Pons (tissue), 1 donor: ENCODE results near the gene DLG3.
"Not testable (repeated sequence)": the region's sequence is repeated elsewhere in the genome, so short reads cannot be mapped to it uniquely, and the experiment has no call there.

Experiments used
- DNase-seq: peaks from one replicate; pipeline ENCODE4 v3.0.0-alpha.2; 2016; ENCODE audit warnings: low spot score

Gene DLG3

GRCh38 chrX:70444326-70444945 lies at the start of gene DLG3:
TSS of gene DLG3 (plus strand) at chrX:70444835. CDS start at chrX:70445202, 367 bp downstream.
- DNase-seq: peak; percentile 59

- peak; percentile 1 for DNase-seq
Observed at GRCh38 chrX:70398899-70399298, 45.7 kb upstream of the DLG3 start.

DNA sequence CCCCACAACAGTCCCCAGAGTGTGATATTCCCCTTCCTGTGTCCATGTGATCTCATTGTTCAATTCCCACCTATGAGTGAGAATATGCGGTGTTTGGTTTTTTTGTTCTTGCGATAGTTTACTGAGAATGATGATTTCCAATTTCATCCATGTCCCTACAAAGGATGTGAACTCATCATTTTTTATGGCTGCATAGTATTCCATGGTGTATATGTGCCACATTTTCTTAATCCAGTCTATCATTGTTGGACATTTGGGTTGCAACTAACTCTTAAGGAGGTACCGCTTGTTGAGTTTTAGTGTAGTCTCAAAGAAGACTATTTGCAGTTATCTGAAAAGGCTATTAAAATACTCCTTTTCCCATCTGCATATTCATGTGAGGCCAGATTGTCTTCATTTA lies 44.5 kb upstream of the DLG3 start:
- DNase-seq: not testable (repeated sequence)

DNA sequence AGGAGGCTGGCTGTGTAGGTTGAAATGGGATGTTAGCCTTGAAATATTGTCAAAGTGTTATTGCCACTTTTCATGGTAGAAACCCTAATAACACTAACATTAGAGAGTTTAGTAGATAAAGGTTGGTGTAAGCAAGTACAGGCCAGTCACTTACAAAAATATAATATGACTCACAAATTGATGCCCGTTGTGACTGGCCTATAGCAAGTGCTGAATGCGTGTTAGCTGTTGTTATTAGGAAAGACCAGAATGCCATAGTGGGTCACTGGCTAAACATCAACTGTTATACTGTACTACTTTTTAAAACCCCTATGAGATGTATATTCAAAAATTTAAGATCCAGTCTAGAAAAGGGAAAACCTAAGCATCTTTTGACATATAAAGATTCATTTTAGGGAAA lies 41.9 kb upstream of the DLG3 start:
- no peak for DNase-seq

DNA sequence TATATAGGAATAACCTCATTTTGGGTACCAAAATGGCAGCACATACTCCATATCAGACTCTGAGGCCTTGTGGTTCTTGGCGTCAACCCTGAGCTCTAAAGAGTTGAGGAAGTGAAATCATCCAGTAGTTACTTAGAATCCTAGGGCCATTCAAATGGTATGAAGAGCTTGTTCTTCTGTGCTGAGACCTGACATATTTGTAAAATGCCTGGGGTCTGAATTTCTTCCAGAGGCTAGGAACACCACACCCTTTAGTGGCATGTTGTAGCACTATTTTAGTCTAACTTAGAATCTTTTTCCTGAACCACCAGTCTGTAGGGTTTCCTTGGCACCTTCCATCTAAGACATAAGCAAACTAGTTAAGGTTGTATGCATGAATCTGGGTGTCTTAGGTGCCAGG lies 39.6 kb upstream of the DLG3 start:
- DNase-seq: no peak

- no peak for DNase-seq
Observed at GRCh38 chrX:70410921-70411320, 33.7 kb upstream of the DLG3 start.

- no peak for DNase-seq
Observed at GRCh38 chrX:70411475-70411874, 33.2 kb upstream of the DLG3 start.

GRCh38 chrX:70421618-70422017 lies 23.0 kb upstream of the DLG3 start:
- DNase-seq: peak; percentile 54

DNA sequence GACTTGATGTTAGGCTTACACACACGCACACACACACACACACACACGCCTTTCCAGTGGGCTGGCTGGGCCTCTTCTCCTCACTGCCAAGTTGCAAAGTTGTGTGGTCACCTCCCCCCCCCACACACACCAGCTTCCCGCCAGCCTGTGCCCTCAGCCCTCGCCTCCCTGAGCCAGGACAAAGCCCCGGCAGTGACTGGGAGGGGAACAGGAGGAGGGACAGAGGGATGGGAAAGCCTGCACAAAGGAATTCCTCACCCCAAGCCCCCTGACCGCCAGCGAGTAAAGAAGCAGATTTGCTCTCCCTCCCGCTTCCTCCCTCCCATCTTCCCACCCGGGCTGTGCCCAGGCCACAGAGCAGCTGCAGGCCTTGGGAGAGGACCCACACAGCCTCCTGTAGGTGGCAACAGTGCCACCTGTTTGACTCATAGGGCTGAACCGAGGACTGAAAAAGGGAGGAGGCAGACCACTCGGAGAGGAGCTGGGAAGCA lies 21.7 kb upstream of the DLG3 start, which contains the start of gene GDPD2:
TSS of gene GDPD2 (plus strand) at position 464 of the 491 bp plus-strand sequence. CDS start 1,671 bp downstream, outside the sequence.
- DNase-seq: no peak

DNA sequence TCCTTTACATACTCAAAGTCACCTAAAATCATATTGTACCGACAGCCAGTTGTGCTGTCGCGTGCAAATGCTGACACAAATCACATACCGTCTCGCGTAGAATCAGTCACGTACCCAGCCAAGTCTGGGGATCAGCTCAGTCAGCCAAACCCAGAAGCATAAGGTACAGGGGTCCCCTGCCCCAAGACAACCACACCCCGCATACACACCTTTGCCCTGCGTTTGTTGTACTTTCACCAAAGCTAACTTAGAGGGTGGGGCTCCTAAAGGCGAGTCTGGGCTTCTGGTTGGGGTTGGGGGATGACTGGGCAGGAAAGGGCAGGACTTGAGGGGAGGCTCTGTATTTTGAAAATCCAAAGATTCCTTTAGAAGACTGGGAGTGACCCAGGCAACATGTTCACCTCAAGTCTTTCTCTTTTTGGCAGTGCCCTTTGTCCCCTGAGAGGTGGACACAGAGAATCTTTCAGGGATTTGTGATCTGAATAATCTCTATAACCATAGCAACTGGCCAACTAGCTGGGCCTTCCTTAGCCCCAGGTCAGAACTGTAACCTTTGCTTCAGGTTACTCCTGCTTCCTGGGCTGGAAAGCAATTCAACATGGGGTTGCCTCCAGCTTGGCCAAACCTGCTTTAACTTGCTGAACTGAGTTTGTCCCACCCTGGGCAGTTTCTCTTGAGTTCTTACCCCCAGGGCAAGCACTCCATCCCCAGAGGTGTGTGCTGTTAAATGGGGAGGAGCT lies 20.5 kb upstream of the DLG3 start:
- DNase-seq: no peak

DNA sequence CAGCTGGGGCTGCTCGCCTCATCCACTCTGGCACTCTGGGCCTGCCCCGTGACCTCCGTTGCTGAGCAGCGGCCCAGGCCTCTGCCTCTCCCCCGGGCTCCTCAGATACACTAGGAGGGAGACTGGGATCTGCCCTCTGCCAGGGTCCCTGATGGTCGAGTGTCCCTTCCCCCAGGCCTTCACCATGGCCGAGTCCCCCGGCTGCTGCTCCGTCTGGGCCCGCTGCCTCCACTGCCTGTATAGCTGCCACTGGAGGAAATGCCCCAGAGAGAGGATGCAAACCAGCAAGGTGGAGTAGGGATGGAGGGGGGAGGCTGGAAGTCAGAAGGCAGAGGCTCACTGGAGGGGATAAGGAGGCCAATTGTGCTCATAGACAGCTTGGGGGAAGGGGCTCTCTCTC lies 19.8 kb upstream of the DLG3 start:
- DNase-seq: no peak

DNA sequence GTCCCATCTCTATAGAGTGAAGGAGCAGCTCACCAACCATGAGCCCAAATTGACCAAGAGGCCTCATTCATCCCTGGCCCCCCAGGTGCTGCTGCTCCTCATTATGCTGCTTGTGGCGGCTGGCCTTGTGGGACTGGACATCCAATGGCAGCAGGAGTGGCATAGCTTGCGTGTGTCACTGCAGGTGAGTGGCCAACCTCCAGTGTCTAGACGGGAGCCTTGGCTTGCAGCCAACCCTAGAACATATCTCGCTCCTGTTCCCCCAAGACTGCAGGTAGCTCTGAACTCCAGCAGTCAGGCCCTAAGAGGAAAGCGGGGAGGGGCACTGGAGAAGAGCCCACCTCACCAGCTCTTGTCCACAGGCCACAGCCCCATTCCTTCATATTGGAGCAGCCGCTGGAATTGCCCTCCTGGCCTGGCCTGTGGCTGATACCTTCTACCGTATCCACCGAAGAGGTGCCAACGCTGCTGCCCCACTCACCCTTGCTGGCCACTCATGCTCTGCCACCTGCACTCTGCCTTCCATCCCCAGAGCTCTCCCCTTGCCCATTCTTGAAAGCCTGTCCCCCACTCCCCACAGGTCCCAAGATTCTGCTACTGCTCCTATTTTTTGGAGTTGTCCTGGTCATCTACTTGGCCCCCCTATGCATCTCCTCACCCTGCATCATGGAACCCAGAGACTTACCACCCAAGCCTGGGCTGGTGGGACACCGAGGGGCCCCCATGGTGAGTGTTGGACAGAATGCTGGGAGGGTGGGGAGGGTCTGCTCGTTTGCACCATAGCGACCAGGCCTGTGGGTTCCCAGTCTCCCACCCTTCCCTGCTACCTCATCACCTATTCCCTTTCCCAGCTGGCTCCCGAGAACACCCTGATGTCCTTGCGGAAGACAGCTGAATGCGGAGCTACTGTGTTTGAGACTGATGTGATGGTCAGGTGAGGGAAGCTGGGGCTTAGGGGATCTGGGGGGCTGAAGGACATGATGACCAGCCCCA lies 18.1 kb upstream of the DLG3 start:
- DNase-seq: no peak

GRCh38 chrX:70427365-70427764 lies 17.3 kb upstream of the DLG3 start:
- no peak for DNase-seq

- no peak for DNase-seq
Observed at GRCh38 chrX:70429759-70430158, 14.9 kb upstream of the DLG3 start.

DNA sequence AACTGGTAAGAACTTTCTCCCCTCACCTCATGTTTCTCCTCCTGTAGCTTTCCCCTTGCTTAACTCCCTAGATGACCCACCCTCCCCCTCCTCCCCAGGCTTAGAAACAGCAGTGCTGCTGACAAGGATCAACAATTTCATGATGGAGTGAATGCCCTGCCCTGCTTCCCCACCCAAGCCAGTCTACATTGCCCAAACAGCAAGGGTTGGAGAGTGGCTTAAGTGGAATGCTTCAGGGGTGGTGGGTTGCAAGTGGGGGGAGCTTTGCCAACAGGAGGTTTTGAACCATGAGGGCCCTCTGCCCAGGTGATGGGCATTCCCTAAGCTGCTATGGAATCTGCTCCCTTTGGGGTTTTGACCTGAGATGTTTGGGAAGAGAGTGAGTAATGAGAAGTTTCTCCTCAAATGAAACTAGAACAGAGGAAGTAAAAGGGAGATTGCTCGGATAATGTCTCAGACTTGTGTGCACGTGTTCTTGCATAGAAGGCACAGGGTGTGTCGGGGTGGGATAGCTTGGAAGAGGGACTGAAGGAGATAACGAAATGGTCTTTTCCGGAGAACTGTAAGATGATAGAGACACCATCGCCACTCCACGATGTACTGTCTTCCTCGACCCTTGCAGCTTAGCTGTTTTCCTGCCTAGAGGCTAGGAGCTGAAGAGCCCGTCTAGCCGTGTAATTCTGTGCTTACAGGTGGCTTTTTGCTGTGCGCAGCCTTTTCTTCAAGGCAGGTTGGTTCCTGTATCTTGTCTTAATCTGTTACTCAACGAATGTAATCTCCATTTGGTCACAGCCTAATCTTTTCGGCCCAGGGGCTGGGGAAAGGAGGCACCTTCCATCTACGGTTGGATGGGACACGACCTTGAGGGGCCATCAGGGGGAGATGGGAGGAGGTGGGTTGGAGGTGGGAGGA lies 11.4 kb upstream of the DLG3 start:
- DNase-seq: no peak

DNA sequence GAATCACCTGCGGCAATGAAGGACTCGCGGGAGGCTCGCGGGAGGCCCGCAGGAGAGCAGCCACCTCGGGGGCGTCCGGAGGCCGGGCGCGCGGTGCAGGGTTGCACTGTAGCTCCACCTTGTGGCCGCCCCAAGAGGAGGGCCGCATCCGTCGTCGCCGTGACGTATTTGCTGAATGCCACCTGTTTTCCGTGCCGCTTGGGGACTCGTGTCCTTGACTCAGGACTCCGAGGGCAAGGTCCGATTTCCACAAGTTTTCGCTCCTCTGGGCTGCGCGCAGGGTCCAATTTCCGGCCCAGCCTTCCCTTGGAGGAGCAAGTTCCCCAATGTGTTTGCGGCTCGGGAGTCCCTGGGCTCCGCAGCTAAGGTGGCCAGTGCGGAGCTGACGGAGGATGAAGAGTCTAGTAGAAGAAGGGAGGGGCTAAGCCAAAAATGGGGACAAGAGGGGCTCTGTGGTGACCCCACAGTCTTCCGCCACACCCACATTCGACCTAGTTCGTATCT lies 10.7 kb upstream of the DLG3 start:
- DNase-seq: no peak

GRCh38 chrX:70434352-70434866 lies 10.2 kb upstream of the DLG3 start:
- peak; percentile 70 for DNase-seq

GRCh38 chrX:70434914-70435586 lies 9.6 kb upstream of the DLG3 start:
- DNase-seq: no peak

GRCh38 chrX:70436343-70436742 lies 8.3 kb upstream of the DLG3 start:
- no peak for DNase-seq

DNA sequence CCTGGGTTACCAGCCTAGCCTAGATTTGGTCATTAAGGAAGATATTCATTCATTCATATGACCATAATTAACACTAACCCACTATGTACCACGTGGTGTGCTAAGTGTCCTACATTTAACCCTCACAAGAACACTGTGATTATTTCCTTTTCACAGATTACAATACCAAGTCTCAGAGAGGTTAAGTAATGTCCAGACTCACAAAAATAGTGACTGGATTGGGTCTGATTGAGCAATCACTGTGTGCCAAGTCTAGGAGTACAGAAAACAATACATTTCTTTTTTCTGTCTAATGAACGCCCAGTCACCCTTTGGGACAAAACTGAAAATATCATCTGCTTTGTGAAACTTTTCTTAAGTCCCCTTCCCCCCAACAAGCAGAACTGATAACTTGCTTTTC lies 7.6 kb upstream of the DLG3 start:
- DNase-seq: no peak
